Body of pancreas (tissue), 4 donors: Measurements from ENCODE around the gene BET1L.

ENCODE experiments used
- CTCF ChIP-seq, 7 experiments: fragments of 450-650 bp in 4 of 7; fragments of 200-600 bp in 3 of 7; sonication (generic) in 3 of 7; IDR thresholded peaks; one replicate each; pipeline ENCODE4 v1.5.1; 2016 to 2019; ENCODE audit warnings: antibody characterized with exemption in 7 of 7
- POLR2A ChIP-seq, 3 donors: fragments of 450-650 bp; IDR thresholded peaks; one replicate each; pipeline ENCODE4 v1.6.1; 2016; ENCODE audit warnings: antibody characterized with exemption in 3 of 3, mild to moderate bottlenecking in 2 of 3

GRCh38 chr11:208917-209260 is 1.7 kb upstream of the BET1L start:
- no peak for TF ChIP-seq CTCF (IDR thresholded peaks at IDR 0.05)
- TF ChIP-seq POLR2A (IDR thresholded peaks at IDR 0.05): no peak
